C4-2B (cell line): ENCODE results near the gene SLC4A1.

ENCODE experiments used
- H3K27ac ChIP-seq: fragments of 450-650 bp; 2 replicates; pipeline ENCODE4 v1.5.1; 2017
- ZFX ChIP-seq: fragments of 450-650 bp; IDR thresholded peaks from 2 replicates; pipeline ENCODE4 v1.6.1; 2017
- TF ChIP-seq, protein P1 (sequence below): fragments of 450-650 bp; conservative IDR thresholded peaks from 2 replicates; pipeline ENCODE4 v1.5.1; 2017; ENCODE audit warnings: mild to moderate bottlenecking

SLC4A1 gene

DNA sequence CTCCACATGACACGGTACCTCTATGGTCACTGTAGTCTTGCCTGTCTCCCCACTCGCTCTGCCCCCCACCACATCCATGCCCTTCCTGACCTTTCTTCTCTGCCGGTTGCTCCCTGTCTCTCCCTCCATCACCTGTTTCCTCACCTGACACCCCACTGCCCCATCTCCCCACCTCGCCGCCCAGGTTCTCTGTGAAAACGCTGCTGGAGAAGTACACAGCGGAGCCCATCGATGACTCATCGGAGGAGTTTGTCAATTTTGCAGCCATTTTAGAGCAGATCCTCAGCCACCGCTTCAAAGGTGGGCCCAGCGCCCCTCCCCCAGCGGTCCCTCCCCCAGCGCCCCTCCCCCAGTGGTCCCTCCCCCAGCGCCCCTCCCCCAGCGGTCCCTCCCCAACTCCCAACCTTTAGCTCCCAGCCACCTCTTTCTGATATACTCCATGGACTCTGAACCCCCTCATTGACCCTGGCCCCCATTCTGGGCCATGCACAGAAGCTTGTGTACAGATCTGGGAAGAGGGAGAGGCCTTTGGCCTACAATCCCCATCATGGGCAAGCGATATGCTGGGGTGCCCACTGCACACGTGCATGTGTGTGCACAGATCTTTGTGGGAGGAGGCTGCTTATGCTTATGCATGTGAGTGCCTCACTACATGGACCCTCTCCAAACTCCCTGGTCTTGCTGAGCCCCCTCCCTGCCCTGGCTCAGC is 44.6 kb upstream of the SLC4A1 start:
- no peak overlapping the region for H3K27ac ChIP-seq
- TF ChIP-seq ZFX, result no peak
- TF ChIP-seq, protein P1, sequence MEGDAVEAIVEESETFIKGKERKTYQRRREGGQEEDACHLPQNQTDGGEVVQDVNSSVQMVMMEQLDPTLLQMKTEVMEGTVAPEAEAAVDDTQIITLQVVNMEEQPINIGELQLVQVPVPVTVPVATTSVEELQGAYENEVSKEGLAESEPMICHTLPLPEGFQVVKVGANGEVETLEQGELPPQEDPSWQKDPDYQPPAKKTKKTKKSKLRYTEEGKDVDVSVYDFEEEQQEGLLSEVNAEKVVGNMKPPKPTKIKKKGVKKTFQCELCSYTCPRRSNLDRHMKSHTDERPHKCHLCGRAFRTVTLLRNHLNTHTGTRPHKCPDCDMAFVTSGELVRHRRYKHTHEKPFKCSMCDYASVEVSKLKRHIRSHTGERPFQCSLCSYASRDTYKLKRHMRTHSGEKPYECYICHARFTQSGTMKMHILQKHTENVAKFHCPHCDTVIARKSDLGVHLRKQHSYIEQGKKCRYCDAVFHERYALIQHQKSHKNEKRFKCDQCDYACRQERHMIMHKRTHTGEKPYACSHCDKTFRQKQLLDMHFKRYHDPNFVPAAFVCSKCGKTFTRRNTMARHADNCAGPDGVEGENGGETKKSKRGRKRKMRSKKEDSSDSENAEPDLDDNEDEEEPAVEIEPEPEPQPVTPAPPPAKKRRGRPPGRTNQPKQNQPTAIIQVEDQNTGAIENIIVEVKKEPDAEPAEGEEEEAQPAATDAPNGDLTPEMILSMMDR, result no peak

DNA sequence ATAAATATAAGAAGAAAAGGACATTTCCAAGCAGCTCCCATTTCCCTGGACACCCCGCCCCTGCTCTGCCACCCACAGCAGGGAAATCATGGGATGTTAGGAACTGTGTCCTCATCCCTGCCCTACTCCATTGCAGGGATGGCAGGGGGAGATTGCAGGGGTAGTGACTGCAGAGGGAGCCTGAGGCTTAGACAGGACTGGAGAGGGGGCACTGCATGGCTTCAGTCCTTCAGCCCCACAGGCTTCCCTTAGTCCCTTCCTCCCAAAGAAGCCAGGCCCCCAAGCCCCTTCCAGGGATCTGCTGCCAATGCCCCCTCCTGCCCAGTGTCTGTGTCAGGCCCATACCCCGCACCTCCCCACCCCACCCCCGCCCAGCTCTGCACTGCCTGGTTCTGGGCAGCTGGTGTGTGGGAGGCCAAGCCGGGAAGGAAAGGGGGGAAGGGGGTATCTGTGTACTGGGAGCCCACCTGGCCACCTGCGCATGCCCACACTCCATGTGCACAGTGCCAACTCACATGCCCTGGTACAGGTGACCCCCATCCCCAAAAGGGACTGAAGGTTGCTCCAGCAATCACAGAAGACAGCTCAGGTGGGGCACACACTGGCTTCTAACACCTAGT is 43.7 kb upstream of the SLC4A1 start:
- TF ChIP-seq ZFX, result no peak
- TF ChIP-seq, protein P1, result no peak
- H3K27ac ChIP-seq, result no peak overlapping the region

DNA sequence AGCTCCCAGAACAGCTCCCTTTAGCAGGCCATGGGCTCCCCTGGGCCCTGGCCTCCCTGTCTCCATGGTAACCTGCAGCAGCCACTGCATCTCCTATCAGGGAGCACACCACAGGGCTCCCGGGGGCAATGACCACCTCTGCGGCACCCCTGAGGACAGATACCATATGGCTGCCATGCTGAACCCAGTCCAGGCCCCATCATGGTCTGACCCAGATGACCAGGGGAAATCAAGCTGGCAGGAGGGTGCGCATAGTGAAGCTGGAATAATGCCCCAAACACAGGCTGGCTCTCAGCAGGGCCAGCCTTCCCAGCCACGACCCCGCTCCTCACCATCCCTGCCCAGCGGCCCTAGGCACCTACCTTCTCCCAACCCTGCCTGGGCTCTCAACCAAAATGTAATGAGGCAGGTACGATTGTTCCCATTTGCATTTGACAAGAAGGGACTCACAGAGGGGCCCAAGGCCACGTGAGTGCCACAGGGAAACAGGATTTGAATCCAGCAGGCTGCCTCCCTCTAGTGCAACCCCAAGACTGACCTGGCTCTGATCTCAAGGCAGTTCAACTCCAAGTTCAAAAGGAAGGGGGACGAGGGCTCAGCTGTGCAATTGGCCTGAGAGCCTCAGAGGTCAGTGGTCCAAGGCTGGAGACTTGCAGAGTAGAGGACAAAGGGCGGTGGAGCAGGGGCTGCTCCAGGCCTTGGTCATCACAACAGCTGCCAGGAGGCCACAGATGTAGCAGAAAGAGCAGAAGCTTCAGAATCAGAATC is 42.9 kb upstream of the SLC4A1 start:
- TF ChIP-seq ZFX, result no peak
- TF ChIP-seq, protein P1, result no peak

DNA sequence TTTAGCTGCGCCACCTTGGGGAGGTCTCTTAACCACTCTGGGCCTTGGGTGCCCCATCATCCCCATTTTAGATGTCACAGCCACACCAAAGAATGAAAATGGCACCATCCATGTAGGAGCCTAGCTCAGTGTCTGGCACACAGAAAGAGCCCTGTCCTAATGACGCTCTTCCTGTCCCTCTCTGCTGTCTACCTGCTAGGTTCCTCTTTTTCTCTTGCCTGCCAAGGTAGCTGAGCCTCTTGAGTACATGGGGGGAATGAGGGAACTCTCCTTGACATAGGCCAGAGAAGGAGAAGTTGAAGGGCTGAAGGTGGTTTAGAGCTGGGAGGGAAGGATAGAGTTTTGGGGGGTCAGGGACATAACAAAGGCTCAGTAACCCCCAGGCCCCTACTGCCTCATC is 42.3 kb upstream of the SLC4A1 start:
- no peak overlapping the region for H3K27ac ChIP-seq
- TF ChIP-seq ZFX, result no peak

More for the DNA sequence above, 42.9 kb upstream of the SLC4A1 start:
- H3K27ac ChIP-seq, result no peak overlapping the region

DNA sequence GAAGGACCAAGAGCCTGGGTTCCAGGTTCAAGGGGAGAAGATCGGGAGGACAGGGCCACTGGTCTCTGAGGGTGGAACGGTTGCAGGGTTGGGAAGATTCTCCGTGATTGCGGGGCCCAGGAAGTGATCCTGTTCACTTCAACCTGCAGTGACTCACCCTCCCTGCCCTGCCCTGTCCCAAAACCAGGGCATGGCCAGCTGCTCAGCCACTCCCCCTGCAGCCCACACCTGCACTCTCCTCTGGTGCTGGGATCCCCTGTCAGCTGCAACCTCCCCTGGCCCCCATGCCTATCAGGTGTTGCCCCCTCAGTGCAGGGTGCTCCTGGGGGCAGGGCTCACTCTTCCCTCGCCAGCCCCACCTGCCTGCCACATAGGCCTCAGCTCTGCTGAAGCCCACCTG is 41.5 kb upstream of the SLC4A1 start:
- no peak overlapping the region for H3K27ac ChIP-seq
- TF ChIP-seq ZFX, result no peak
- TF ChIP-seq, protein P1, result no peak

DNA sequence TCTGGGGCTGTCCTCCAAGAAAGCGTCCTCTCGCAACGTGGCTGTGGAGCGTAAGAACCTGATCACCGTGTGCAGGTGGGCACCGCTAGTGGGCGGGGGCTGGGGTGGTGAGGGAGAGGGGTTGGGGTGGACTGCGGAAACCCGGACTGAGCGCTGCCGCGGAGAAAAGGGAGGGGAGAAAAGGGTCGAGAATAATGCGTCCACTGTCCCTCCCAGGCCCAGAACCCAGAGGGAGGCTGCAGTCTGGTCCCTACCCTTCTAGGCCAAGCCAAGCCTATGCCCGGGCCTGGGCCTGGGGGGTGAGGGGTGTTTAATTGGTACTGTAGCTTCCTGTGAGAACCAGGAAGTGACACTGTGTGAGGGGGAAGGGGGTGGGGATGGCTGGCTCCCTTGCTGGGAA is 40.9 kb upstream of the SLC4A1 start:
- no peak for TF ChIP-seq ZFX
- TF ChIP-seq, protein P1, result no peak
- no peak overlapping the region for H3K27ac ChIP-seq

DNA sequence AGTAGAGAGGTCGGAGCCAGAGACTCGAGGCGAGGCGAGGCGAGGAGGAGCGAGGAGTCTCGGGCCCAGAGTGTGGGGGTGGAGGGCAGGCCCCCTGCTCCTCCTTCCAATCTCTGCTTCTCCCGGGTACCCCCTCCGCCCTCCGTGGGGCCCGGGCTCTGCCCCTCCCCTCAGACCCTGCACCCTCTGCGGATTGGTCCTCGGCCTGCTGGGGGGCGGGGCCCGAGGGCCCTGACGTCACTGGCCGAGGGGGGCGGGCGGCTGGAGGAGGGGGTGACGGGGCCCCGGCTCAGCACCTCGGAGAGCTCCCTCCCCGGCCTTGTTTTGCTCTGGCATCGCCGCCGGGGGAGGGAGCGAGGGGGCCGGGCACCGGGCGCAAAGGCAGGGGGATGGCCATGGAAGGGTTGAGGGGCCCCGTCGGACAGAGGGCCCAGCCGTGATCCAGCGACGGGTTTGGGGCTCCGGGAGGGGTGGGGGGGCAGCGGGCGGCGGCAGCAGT is 40.4 kb upstream of the SLC4A1 start, which contains the start of gene RUNDC3A:
Gene RUNDC3A, plus strand, starts transcription at position 282 of the 499 bp plus-strand sequence. CDS start 232 bp downstream, outside the sequence.
- no peak within 1 kb of the TSS for H3K27ac ChIP-seq

More for the DNA sequence above, 40.4 kb upstream of the SLC4A1 start, which contains the start of gene RUNDC3A:
- TF ChIP-seq, protein P1, result no peak
- TF ChIP-seq ZFX, result no peak
